Heart left ventricle (tissue), 13 donors: ENCODE results near the gene IGSF8.

ENCODE experiments used
- POLR2A ChIP-seq, 2 donors: fragments of 450-650 bp; IDR thresholded peaks; one replicate each; pipeline ENCODE4 v1.6.1; 2017; ENCODE audit warnings: antibody characterized with exemption in 2 of 2, mild to moderate bottlenecking in 2 of 2, moderate library complexity in 2 of 2
- TF ChIP-seq, protein P1 (sequence below), 12 donors: fragments of 200-600 bp; sonication (generic) in 4 of 12; IDR thresholded peaks; one replicate each; pipeline versions ENCODE4 v1.5.0 to v1.8.0; 2018 to 2022; ENCODE audit warnings: antibody characterized with exemption in 12 of 12, mild to moderate bottlenecking in 5 of 12
- donor health status: ischemic (EF 13 %, LVEDD 7.1; RV severe dilation, severe dysfunction).
- donor health status: DM: no; HTN: yes; CAD: no.
- donor health status: DM: no; HTN: no; CAD: no.
- donor health status: ischemic (EF 25% LVEDD 6.9; RV normal size, moderate dysfunction).
- donor health status: ischemic (EF 25% LVEDD 5.7; RV mildly dilated, moderate dysfunction).
- donor health status: ischemic (EF 35%, LVEDD 5.7; RV mildly dilated, moderate dysfunction).
- donor health status: nonischemic (EF 11% LVEDD 7.7; RV severe dilation, severe dysfunction).
- donor health status: DM: yes; HTN: yes; CAD: no.
- donor health status: PGD.
- donor health status: ischemic (EF 29% LVEDD 5.4; RV normal size, mild dysfunction).
- donor health status: nonischemic (EF 23%, LVEDD 6.1; RV moderate dilation, normal function).

DNA sequence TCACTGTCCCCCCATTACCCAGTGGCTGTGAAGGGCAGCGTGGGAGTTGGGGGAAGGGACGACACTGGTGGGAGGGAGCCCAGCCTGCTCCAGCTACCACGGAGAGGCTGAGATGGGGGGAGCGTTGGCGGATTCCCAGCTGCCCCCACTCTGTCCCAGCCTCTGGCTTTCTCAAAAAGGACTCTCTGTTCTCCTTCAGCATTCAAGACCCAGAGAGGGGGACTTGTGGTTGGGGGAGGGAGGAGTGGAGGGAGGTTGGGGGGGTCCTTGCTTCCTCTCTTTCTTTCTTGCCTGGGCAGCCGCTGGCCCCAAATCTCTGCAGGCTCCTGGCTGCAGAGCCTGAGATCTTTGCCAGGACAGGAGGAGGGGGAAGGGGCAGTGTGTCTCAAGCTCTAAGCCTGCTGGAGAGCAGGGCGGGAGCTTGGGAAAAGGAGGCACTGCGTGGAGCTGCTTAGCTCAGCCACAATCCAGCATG, 19.3 kb upstream of the IGSF8 start:
- TF ChIP-seq, protein P1, sequence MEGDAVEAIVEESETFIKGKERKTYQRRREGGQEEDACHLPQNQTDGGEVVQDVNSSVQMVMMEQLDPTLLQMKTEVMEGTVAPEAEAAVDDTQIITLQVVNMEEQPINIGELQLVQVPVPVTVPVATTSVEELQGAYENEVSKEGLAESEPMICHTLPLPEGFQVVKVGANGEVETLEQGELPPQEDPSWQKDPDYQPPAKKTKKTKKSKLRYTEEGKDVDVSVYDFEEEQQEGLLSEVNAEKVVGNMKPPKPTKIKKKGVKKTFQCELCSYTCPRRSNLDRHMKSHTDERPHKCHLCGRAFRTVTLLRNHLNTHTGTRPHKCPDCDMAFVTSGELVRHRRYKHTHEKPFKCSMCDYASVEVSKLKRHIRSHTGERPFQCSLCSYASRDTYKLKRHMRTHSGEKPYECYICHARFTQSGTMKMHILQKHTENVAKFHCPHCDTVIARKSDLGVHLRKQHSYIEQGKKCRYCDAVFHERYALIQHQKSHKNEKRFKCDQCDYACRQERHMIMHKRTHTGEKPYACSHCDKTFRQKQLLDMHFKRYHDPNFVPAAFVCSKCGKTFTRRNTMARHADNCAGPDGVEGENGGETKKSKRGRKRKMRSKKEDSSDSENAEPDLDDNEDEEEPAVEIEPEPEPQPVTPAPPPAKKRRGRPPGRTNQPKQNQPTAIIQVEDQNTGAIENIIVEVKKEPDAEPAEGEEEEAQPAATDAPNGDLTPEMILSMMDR (IDR thresholded peaks at IDR 0.05): no peak
- no peak for TF ChIP-seq POLR2A (IDR thresholded peaks at IDR 0.05)
